ENCODE results near the gene IRAK1.
"Not testable (repeated sequence)": the region's sequence is repeated elsewhere in the genome, so short reads cannot be mapped to it uniquely, and the experiment has no call there.

The IRAK1 gene

DNA sequence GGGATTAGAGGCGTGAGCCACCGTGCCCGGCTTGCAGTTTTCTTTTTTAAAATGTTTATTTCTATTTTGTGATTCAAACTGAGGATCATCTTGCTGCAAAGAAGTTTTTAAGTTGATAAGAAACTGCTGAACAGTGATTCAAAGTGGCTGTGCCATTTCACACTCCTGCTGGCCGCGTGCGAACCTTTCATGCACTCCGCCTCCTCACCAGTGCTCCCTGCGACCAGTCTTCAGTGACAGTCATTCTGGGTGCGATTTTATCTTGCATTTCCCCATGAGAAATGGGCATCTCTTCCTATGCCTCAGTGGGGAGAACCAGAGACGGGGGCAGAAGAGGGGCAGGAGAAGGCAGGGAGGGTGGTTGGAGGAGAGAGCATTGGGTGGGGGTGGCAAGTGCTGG lies 25.7 kb downstream of the IRAK1 start:
- no peak for DNase-seq

DNA sequence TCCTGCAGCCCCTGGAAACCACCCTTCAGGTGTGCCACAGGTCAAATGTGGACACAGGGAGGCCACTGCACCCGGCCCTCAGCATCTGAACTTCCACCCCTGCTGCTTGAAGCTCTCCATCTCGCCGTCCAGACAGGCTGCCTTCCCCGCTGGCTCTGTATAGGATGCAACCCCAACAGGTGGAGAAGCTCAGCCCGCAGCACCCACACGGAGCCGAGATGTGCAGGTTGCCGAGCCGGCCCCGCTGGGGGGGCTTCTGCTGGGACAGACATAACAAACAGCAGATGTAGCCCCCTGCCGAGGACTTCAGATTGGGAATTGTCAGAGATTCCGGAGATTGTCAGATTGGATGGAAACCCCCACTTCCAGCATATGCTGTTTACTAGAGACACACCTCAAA lies 26.6 kb downstream of the IRAK1 start:
- DNase-seq = no peak

DNA sequence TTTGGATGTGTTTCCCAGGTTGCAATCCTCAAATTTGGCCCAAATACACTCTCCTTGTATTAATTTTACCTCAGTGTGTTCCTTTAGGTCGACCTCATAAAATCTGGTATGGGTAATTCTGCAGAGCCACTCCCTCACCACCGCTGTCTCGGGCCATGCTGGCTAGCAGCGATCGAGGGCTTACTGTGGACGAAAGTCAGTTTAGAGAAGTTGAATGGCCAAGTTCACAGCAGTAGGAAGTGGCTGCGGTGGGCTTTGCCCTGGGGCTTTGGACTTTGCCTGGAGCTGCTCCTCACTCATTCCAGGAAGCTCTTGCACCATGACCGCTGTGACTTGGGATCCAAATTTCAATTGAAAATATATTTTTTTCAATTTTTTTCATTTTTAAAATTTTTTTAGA lies 27.5 kb downstream of the IRAK1 start:
- no peak for DNase-seq

GRCh38 chrX:153991013-153991580 lies 28.6 kb downstream of the IRAK1 start:
- DNase-seq = no peak

- DNase-seq = no peak
Observed at GRCh38 chrX:153989973-153990655, 29.6 kb downstream of the IRAK1 start.

DNA sequence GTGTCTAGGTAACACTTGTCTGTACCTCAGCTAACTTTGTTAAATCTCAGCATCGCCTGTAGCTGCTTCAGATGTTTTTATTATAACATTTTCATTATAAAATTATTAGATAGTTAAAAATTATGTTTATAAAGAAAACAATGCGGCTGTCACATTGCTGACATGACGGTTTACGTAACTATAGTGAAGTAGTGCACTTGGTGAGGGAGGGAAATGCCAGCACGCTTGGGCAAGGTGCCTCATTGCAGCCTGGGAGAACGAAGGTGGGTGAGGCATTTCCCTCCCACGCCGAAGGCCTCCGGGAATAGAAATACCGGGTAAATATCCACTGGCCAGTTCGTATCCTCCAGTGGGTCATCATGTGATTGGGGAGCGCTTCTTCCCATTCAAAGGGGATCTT lies 31.2 kb downstream of the IRAK1 start:
- no peak for DNase-seq

DNA sequence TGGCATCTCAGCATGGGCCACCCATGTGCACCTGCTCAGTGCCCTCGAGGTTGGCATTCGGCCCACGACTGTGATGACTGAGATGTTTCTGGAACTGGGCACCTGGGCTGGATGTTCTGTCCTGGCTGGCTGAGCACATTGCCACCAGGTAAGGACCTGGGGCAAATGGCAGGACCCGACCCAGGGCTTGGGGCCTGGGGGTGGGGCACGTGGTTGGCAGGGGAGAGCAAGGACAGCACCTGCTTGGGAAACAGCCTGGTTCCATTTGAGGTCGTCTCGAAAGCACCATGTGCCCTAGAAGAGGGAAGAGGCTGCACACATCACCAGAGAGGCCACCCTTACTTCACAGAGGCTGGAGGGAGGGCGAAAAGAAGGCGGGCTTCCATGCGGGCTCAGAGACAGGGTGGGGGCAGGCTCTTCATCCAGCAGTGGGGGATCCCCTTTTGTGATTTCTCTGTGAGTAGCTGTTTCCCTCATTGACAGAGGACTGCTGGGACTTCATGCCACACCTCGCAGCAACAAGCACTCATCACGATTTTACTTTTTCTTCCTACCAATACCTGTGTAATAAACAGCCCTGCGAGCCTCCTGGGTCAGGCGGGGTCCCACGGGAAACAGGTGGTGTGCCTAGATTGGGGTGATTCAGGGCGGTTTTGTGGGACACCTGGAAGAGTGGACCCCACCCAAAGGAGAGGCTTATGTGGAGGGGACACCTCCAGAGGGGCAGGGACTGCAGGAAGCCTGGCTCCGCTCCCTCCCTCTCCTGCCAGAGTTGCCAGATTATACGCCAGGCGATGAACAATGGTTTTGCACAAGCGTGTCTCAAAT lies 35.1 kb downstream of the IRAK1 start:
- DNase-seq = no peak

DNA sequence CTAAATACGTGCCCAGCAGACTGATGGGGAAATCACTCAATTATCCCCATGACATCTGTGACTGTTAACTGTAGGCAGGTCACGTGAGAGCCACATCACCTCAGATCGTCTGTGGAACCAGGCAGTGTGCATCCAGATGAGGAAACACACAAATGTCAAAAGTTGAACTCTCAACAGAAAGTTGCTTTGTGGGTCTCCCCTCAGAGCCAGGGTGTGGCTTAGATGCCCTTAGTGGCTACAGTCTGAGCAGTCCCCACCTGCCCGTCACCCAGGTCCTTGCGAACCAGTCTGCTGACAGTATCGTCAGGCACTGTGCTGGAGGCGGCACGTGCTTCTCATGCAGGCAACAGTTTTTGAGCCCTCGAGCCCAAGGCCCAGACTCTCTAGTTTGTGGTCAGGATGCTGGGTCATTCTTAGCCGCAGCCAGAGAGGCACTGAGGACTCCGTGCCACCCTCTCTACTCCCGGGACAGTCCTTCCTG lies 36.3 kb downstream of the IRAK1 start:
- no peak for DNase-seq

- DNase-seq = no peak
Observed at GRCh38 chrX:153981771-153982533, 37.8 kb downstream of the IRAK1 start.

GRCh38 chrX:153981231-153981630 lies 38.5 kb downstream of the IRAK1 start:
- no peak for DNase-seq

DNA sequence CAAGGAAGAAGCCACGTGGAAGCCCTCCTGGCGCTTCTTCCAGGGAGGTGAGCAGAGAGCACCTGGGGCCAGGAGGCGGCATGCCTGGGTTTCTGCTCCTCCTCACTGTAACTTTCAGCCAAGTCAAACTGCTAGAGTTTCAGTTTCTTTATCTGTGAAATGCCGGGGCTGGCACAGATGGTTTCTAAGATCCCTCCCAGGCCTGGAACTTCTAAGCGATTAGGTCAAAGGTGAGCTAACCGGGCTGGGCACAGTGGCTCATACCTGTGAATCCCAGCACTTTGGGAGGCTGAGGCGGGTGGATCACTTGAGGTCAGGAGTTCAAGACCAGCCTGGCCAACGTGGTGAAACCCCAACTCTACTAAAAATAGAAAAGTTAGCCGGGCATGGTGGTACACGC lies 39.3 kb downstream of the IRAK1 start:
- not testable (repeated sequence) for DNase-seq

GRCh38 chrX:153974726-153975286 lies 44.9 kb downstream of the IRAK1 start:
- no peak for DNase-seq

- DNase-seq = no peak
Observed at GRCh38 chrX:153974003-153974725, 45.5 kb downstream of the IRAK1 start.

DNA sequence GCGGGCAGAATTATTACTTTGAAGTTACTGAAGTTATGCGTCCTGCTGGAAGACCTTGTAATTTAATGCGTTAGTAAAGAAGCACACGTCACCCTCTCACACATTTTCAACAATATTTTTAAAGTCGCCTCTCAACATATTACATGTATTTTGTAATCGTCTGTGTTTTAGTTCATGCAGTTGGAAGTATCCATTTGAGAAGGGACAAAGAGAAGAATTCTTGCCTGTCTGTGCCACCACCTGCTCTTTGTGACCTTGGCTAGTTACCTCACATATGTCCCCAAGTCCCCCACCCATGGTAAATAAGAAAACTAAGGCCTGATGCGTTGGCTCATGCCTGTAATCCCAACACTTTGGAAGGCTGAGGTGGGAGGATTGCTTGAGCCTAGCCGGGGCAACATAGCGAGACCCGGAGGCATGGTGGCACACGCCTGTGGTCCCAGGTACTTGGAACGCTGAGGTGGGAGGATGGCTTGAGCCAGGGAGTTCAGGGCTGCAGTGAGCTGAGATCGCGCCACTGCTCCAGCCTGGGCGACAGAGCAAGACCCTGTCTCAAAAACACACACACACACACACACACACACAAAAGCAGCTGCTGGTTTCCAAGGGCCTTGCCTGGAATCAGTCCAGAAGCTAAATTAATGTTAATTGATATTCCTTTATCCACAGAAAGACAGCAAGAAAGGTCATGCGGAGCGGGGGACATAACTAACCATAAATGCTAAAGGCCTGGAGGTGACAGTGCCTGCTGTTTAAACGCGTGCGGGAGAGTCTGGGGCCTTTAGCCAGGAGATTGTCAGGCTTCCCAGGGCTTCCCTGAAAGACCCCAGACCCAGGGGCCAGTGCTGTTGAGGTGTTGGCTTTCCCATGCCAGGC lies 46.3 kb downstream of the IRAK1 start:
- no peak for DNase-seq

DNA sequence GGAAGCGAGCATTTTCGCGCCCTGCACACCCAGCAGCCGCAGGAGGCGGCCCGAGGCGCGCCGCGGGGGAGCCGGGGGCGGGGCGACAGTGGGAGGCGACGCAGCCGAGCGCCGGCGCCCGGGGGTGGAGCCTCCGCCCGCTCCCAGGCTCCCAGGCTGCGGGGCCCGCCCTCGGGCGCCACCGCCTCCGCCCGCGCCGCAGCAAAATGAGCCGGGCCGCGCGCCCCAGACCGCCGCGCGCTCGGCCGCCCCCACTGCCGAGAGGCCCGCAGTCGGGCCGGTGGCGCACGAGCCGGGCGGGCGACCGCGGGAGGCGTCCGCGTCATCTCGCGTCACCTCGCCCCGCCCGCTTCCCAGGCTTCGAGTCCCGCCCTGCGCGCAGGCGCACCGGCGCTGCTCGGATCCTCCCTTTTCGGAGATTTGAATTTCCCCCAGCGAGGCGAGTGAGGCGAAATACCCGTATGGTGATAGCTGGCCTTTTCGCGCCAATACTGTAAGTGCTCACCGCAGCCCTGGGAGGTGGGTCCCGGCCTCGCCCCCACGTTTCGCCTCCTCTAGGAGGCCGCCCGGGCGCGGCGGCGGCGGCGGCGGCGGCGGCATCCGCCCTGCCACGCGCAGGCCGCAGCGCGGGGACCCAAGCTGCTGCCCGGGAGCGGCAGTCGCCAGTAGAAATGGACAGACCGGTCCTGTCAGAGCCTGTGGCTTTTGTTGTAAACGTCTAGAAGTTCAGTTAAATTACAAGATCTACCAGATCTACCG lies 47.2 kb downstream of the IRAK1 start, which contains the start of gene TMEM187:
Gene TMEM187, plus strand, starts transcription at position 387 of the 759 bp plus-strand sequence. CDS start 9,309 bp downstream, outside the sequence.
- DNase-seq = peak; percentile 90

- peak; percentile 93 for DNase-seq
Observed at GRCh38 chrX:153971450-153972367, 48.0 kb downstream of the IRAK1 start, which contains the start of gene HCFC1. TSS of gene HCFC1 (minus strand) at chrX:153971818. CDS start at chrX:153970840, 978 bp downstream.

GRCh38 chrX:153971124-153971449 lies 48.6 kb downstream of the IRAK1 start:
- DNase-seq = peak; percentile 90

DNA sequence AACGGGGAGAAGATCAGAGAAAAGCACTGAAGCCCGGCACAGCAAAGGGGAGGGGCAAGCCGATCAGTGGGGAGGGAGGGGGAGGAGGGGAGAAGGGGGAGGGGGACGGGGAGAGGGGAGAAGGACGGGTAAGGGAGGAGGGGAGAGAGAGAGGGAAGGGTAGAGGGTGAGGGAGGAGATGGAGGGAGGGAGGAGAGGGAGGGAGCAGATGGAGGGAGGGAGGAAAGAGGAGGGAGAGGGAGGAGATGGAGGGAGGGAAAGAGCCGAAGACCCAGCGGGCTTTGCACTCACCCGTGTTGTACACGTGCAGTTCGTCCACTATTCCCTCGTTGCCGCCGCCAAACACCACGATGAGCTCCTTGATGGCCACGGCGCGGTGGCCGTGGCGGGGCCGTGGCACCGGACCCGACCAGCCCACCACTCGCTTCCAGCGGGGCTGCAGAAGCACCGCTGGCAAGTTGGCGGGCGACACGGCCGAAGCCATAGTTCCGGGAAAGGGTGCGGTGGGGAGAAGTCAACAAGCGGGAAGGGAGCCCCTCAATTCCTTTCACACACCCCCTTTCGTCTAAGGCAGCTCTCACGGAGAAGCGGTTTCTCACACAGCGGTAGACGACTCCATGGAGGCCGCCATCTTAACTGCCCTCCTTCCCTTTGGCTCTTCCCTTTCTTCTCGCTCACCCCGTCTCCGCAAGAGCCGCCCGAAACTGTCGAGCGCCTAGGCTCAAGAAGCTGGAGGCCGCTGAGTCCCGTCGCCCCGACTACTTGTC lies 49.2 kb downstream of the IRAK1 start:
- peak; percentile 82 for DNase-seq
